GM12878 (cell line): ENCODE measurements around the gene EFNA2.

Source experiments
- ATF2 ChIP-seq: IDR thresholded peaks from 2 replicates; pipeline ENCODE4 v1.6.1; 2012; ENCODE audit warnings: low read length, inconsistent platforms
- CEBPB ChIP-seq, 2 experiments: fragments of 150-350 bp in 1 of 2; IDR thresholded peaks; 2 replicates each; pipeline ENCODE4 v1.6.1; 2012 to 2014; ENCODE audit warnings: low read depth in 2 of 2, low read length in 2 of 2, borderline replicate concordance in 1 of 2, inconsistent platforms in 1 of 2
- CTCF ChIP-seq, 3 experiments: IDR thresholded peaks in 2 of 3; conservative IDR thresholded peaks in 1 of 3; 2 replicates each; pipeline ENCODE4 v1.5.1; 2011; ENCODE audit warnings: low read depth in 3 of 3, low read length in 3 of 3, mild to moderate bottlenecking in 3 of 3, control low read depth in 2 of 3, moderate library complexity in 2 of 3, inconsistent platforms in 1 of 3, mixed read lengths in 1 of 3; ENCODE audit not compliant: control insufficient read depth in 2 of 3, insufficient read depth in 1 of 3; ENCODE audit errors: extremely low read depth in 1 of 3
- E2F8 ChIP-seq: fragments of 450-650 bp; IDR thresholded peaks from 2 replicates; pipeline ENCODE4 v1.6.1; 2018; ENCODE audit warnings: mild to moderate bottlenecking, low read depth, moderate library complexity; ENCODE audit not compliant: partially characterized antibody
- EP300 ChIP-seq, 2 experiments: fragments of 150-350 bp in 1 of 2; IDR thresholded peaks; 2 replicates each; pipeline ENCODE4 v1.6.1; 2011 to 2012; ENCODE audit warnings: low read depth in 2 of 2, low read length in 2 of 2, borderline replicate concordance in 1 of 2, improper control_type of control experiment in 1 of 2, inconsistent platforms in 1 of 2; ENCODE audit not compliant: control insufficient read depth in 1 of 2
- GABPA ChIP-seq: IDR thresholded peaks from 2 replicates; pipeline ENCODE4 v1.6.1; 2014; ENCODE audit warnings: antibody characterized with exemption, low read depth, mild to moderate bottlenecking, inconsistent platforms
- IRF3 ChIP-seq: fragments of 450-650 bp; IDR thresholded peaks from 2 replicates; pipeline ENCODE4 v1.6.1; 2014; ENCODE audit warnings: mild to moderate bottlenecking
- NR2F1 ChIP-seq: fragments of 450-650 bp; conservative IDR thresholded peaks from 2 replicates; pipeline ENCODE4 v1.6.1; 2017; ENCODE audit warnings: mild to moderate bottlenecking
- PML ChIP-seq: IDR thresholded peaks from 2 replicates; pipeline ENCODE4 v1.6.1; 2012; ENCODE audit warnings: low read length, inconsistent platforms
- TBL1XR1 ChIP-seq: IDR thresholded peaks from 2 replicates; pipeline ENCODE4 v1.6.1; 2012; ENCODE audit warnings: low read depth, low read length, improper control_type of control experiment
- USF2 ChIP-seq: IDR thresholded peaks from 2 replicates; pipeline ENCODE4 v1.6.1; 2011; ENCODE audit warnings: low read depth, low read length, improper control_type of control experiment, borderline replicate concordance
- ZNF217 ChIP-seq: fragments of 450-650 bp; IDR thresholded peaks from 2 replicates; pipeline ENCODE4 v1.6.1; 2017; ENCODE audit warnings: antibody characterized with exemption, mild to moderate bottlenecking

GRCh38 chr19:1238369-1239303 is 47.0 kb upstream of the EFNA2 start:
- TF ChIP-seq NR2F1 (no peak), ATF2 (no peak), ZNF217 (no peak), EP300 (IDR thresholded peaks at IDR 0.05; ENCODE audit: borderline replicate concordance in 1 of 2, control insufficient read depth in 1 of 2, low read depth in 2 of 2, low read length in 2 of 2) (no peak), CTCF (IDR thresholded peaks at IDR 0.05 in 2 of 3, conservative IDR thresholded peaks at IDR 0.05 in 1 of 3; ENCODE audit: control insufficient read depth in 2 of 3, extremely low read depth in 1 of 3, insufficient read depth in 1 of 3, low read depth in 3 of 3, low read length in 3 of 3) (no peak), IRF3 (no peak), GABPA (no peak), PML (no peak), CEBPB (IDR thresholded peaks at IDR 0.05; ENCODE audit: borderline replicate concordance in 1 of 2, low read depth in 2 of 2, low read length in 2 of 2) (no peak), TBL1XR1 (no peak), USF2 (no peak), E2F8 (no peak)
